ENCODE measurements around the gene POLR3A. TPM values are rescaled to one million over a fixed set of nuclear protein-coding genes. Genes with fewer than 3 reads are reported as not detected.

Gene POLR3A
- total RNA-seq, 1 experiment from 2014 or later = 38.0 TPM

- H2BK15ac ChIP-seq (ENCODE audit: low read depth, low read length) = no peak overlapping the region
- no peak overlapping the region for H4K8ac ChIP-seq (replicated peaks; ENCODE audit: insufficient read length, low read depth, low read length)
- no peak overlapping the region for H3K4me3 Mint-ChIP-seq
- no peak overlapping the region for H4K91ac ChIP-seq (ENCODE audit: insufficient read length, low read depth, low read length)
- no peaks in the 10 kb centered on the region for H3K79me1 ChIP-seq (ENCODE audit: insufficient read depth, low read depth, low read length, poor library complexity, severe bottlenecking)
- H3K4me2 ChIP-seq (ENCODE audit: insufficient read depth, insufficient read length, low read length) = no peak overlapping the region
- no peak overlapping the region for H2AFZ ChIP-seq (ENCODE audit: low read length)
- no peaks in the 10 kb centered on the region for H3K4me1 Mint-ChIP-seq
- H2BK12ac ChIP-seq (ENCODE audit: insufficient read length, low read depth, low read length) = no peak overlapping the region
- H3K9ac ChIP-seq (ENCODE audit: extremely low read depth, insufficient read length, low read length) = no peak overlapping the region
- H4K5ac ChIP-seq (ENCODE audit: insufficient read length, low read depth, low read length) = no peak overlapping the region
- no peaks in the 10 kb centered on the region for H3K79me2 ChIP-seq (ENCODE audit: insufficient read depth, low read length)
- no peak overlapping the region for H2BK20ac ChIP-seq (ENCODE audit: low read depth, low read length, poor library complexity, severe bottlenecking)
- H4K20me1 ChIP-seq (ENCODE audit: control insufficient read depth, insufficient read depth, insufficient read length) = no peaks in the 10 kb centered on the region
- no peaks in the 10 kb centered on the region for H3K4me1 ChIP-seq (ENCODE audit: insufficient read depth, low read length)
- H3K23ac ChIP-seq (ENCODE audit: insufficient read length, low read depth, low read length) = no peak overlapping the region
- no peak overlapping the region for H3K27ac ChIP-seq (ENCODE audit: insufficient read length, low read depth, low read length)
- no peak overlapping the region for H3K14ac ChIP-seq (ENCODE audit: insufficient read depth, low read length)
- H3K4ac ChIP-seq (ENCODE audit: low read depth, low read length) = no peak overlapping the region
- H3K18ac ChIP-seq (ENCODE audit: insufficient read length, low read depth, low read length) = no peak overlapping the region
- peaks cover 2 to 4% (median 4%) of the 10 kb centered on the region in 3 experiments; a peak in 4 of 7 replicates for H3K36me3 Mint-ChIP-seq (ENCODE audit: insufficient read depth in 1 of 3, low read depth in 3 of 3)
- no peak overlapping the region for H2BK120ac ChIP-seq (ENCODE audit: low read depth, low read length, poor library complexity, severe bottlenecking)
- peak overlapping the region in 1 of 3 experiments; percentile 63; a peak in 1 of 7 replicates for H3K27ac Mint-ChIP-seq
- no peaks in the 10 kb centered on the region for H3K27me3 Mint-ChIP-seq (ENCODE audit: low read depth)
- H3K23me2 ChIP-seq (ENCODE audit: insufficient read length, low read depth, low read length, poor library complexity, severe bottlenecking) = no peaks in the 10 kb centered on the region
- no peaks in the 10 kb centered on the region for H3K9me3 ChIP-seq (ENCODE audit: control insufficient read depth, low read depth, low read length)
- H2BK5ac ChIP-seq (ENCODE audit: insufficient read length, low read length) = no peak overlapping the region
- H3K56ac ChIP-seq (ENCODE audit: insufficient read length, low read depth, low read length) = no peak overlapping the region
- no peak for TF ChIP-seq CTCF (conservative IDR thresholded peaks at IDR 0.05)
- no peak for DNase-seq
- H2AK5ac ChIP-seq (ENCODE audit: insufficient read length, low read length) = no peak overlapping the region
- H3T11ph ChIP-seq (ENCODE audit: low read length) = no peak overlapping the region
- no peaks in the 10 kb centered on the region for H3K27me3 ChIP-seq (ENCODE audit: insufficient read depth, low read length)
- no CpG with 5 or more reads among the region's 12 CpGs for WGBS (ENCODE audit: extremely low coverage, insufficient read length, low lambda C conversion rate)
- no peaks in the 10 kb centered on the region for H3K9me3 Mint-ChIP-seq
Observed at GRCh38 chr10:78059906-78060702, 30.8 kb upstream of the POLR3A start.
